HG02885 (cell line): ENCODE results near the gene THAP3.

ENCODE experiments used
- ATAC-seq: cut with Tn5 transposase; IDR thresholded peaks from one replicate; pipeline ENCODE4 v1.9.1; 2021; ENCODE audit warnings: mild to moderate bottlenecking; ENCODE audit not compliant: unreplicated experiment, poor library complexity

THAP3 gene

DNA sequence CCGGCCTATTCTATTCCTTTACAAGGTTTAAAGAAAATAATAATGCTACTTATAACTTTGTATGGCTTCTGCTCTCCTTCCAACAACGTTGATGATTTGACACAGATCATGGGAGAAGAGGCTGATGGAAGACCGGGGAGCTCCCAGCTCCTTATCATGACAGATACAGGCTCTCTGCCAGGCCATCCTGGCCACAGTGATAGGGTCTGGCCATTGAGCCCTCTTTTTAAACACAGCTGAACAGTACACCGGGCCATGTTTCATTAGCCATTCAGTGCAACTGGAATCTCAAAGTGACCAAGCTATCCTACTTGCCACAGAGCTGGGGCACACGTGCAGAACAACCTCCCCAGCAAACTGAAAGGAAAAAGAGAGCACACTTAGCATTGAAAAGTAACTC is 42.0 kb downstream of the THAP3 start:
- ATAC-seq: no peak

- ATAC-seq: no peak
Measured at GRCh38 chr1:6667139-6667538, 42.5 kb downstream of the THAP3 start.

DNA sequence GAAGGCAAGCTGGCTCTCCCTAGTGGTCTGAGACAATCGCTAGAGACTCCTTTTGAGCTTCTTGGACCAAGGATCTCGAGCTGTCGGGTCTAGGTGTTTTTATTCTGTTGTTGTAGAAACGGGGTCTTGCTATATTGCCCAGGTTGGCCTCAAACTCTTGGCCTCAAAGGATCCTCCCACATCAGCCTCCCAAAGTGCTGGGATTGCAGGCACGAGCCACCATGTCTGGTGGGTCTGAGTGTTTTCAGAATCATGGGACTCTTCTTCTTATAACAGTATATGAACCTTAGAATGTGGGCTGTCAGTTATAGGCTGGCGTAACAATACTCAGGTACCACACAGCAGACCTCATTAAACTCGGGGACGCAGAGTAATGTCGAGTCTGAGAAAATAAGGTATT is 43.8 kb downstream of the THAP3 start:
- no peak for ATAC-seq

- ATAC-seq: no peak
Measured at GRCh38 chr1:6672558-6672957, 47.9 kb downstream of the THAP3 start.

DNA sequence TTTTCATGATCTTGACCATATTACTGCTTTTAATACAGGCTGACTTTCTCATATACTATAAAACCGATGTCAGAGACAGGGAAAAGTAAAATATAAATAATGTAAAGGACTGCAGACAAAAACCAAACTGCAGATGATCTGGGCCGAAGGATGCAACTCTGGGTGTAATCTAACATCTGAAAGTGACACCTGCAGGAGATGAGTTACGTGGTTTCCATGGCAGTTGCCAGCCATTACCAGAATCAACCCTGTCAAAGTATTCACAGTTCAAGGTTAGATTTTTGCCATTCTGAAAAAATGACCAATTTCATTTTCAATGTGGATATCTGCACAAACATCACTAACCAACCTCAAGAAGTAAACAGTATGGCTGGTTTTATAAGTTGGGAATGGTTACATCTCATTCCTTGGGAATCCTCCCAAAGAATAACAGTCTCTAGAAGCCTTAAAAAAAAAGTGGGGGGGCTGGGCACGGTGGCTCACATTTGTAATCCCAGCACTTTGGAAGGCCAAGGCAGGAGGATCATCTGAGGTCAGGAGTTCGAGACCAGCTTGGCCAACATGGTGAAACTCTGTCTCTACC is 49.2 kb downstream of the THAP3 start:
- no peak for ATAC-seq

GRCh38 chr1:6674771-6675170 is 50.1 kb downstream of the THAP3 start:
- ATAC-seq: no peak

DNA sequence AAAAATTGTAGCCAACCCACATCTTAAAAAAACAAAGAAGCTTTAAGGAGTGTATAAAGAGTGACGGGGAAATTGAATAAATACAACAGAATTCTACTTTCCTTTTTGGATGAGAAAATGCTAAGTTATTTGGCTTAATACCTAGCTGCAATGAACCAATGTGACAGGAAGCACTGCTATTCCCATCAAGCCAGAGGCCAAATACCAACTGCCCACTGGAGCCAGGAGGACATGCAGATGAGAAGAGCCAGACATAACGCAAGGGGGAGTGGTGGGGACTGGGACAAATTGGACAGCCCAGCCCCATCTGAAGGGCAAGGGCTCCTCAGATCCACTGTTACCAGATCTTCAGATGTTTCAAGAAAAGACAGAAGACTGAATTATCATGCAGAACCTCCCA is 51.3 kb downstream of the THAP3 start:
- ATAC-seq: no peak
